HFF-Myc (cell line): ENCODE data around the gene NR2F6.

Experiments
- DNase-seq: peaks from one replicate; pipeline ENCODE4 v3.0.0-alpha.2; 2011; ENCODE audit warnings: low read depth; ENCODE audit errors: extremely low read depth
- H3K4me3 ChIP-seq: replicated peaks from 2 replicates; pipeline ENCODE4 v1.5.1; 2011; ENCODE audit warnings: low read depth, mild to moderate bottlenecking, control low read depth, low read length
- TF ChIP-seq, protein P1 (sequence below): IDR thresholded peaks from 2 replicates; pipeline ENCODE4 v1.5.1; 2012; ENCODE audit warnings: mild to moderate bottlenecking, low read depth, low read length, control low read depth; ENCODE audit errors: missing control alignments

NR2F6 gene

DNA sequence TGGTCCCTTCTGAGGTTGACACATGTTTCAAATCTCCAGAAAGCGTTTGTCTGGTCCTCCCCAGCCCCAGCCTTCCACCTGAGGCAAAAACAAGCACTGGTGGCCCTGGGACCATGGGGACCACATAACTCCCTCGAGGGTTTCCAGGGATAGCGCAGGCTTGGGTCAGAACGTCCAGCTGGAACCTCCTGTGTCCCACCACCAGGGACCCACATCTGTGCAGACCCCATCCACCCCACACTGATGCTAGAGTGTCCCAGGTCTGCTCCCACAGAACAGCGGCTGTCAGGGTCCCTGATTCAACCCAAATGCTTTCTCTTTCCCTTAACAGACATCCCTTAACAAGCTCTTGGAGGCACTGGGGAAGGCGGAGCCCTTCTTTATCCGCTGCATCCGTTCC is 60.1 kb downstream of the NR2F6 start:
- DNase-seq = no peak
- TF ChIP-seq, protein P1, sequence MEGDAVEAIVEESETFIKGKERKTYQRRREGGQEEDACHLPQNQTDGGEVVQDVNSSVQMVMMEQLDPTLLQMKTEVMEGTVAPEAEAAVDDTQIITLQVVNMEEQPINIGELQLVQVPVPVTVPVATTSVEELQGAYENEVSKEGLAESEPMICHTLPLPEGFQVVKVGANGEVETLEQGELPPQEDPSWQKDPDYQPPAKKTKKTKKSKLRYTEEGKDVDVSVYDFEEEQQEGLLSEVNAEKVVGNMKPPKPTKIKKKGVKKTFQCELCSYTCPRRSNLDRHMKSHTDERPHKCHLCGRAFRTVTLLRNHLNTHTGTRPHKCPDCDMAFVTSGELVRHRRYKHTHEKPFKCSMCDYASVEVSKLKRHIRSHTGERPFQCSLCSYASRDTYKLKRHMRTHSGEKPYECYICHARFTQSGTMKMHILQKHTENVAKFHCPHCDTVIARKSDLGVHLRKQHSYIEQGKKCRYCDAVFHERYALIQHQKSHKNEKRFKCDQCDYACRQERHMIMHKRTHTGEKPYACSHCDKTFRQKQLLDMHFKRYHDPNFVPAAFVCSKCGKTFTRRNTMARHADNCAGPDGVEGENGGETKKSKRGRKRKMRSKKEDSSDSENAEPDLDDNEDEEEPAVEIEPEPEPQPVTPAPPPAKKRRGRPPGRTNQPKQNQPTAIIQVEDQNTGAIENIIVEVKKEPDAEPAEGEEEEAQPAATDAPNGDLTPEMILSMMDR = no peak
- no peak overlapping the region for H3K4me3 ChIP-seq

DNA sequence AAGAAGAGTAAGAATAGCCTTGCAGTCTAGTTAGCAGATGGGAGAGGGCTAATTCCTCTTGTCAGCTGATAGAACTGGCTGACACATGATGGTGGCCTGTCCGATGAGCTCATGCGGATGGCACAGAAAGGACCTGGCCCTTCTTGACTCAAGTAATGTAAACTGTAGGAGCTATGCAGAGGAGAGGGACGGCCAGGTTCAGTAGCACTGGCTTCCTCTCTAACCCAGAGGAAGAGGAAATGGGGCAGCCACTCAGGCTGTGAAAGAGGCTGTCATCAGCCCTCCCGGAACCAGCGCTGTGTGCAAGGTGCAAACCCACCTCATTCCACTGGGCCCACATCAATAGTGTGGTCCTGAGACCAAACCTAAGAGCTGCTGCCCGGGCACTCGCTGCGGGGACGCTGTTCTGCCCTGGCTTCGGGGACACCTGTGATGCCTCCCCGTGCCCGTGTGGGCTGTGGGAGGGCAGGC is 61.3 kb downstream of the NR2F6 start:
- no peak for DNase-seq
- TF ChIP-seq, protein P1 = no peak
- no peak overlapping the region for H3K4me3 ChIP-seq

DNA sequence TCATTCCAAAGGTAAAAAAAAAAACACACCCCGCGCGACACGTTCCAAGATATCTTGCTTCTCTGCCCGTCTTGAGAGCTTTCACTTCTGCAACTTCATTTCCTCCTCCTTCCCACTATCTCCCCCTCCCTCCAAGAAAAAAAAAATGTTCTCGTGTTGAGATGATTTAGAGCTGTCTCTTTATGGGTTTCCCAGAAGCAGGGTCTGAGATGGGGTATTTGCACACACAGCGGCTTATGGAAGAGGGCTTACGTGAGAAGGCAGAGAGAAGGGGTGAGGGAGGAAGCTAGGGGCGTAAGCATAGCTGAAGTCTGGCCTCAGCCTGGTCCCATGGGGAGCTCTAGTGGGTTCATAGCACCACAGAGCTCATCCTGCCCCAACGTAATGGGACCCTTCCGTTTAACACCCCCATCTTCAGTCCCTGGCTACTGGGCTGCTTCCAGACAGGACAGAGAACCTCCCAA is 61.8 kb downstream of the NR2F6 start:
- TF ChIP-seq, protein P1 = no peak
- no peak overlapping the region for H3K4me3 ChIP-seq
- no peak for DNase-seq

DNA sequence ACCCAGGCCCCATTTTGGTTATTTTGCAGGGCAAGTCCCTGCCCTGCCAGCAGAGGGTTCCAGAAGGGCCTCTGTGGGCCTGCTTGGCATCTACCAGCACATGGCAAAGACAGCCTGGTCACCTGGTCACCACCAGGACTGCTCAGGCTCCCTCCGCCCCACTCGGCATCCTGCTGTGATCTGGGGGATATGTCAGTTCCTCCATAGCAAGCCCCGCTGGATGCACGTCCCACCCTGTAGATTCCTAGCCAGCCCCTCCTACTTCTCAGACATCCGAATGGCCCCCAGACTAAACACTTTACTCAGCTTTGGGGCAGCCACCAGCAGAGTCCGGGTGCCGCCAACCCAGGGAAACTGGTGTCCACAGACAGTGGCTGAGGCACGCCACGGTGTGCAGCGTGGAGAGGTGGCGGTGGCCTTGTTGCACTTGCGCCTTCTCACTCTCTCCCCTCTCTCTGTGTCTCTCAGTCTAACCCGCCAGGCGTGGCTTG is 62.4 kb downstream of the NR2F6 start:
- no peak overlapping the region for H3K4me3 ChIP-seq
- DNase-seq = no peak
- TF ChIP-seq, protein P1 = no peak
